Fibroblast of skin of right biceps (primary cell): ENCODE measurements around the gene SELENON.

Source experiments
- DNase-seq: peaks from one replicate; pipeline ENCODE4 v3.0.0-alpha.2; 2013

SELENON gene

DNA sequence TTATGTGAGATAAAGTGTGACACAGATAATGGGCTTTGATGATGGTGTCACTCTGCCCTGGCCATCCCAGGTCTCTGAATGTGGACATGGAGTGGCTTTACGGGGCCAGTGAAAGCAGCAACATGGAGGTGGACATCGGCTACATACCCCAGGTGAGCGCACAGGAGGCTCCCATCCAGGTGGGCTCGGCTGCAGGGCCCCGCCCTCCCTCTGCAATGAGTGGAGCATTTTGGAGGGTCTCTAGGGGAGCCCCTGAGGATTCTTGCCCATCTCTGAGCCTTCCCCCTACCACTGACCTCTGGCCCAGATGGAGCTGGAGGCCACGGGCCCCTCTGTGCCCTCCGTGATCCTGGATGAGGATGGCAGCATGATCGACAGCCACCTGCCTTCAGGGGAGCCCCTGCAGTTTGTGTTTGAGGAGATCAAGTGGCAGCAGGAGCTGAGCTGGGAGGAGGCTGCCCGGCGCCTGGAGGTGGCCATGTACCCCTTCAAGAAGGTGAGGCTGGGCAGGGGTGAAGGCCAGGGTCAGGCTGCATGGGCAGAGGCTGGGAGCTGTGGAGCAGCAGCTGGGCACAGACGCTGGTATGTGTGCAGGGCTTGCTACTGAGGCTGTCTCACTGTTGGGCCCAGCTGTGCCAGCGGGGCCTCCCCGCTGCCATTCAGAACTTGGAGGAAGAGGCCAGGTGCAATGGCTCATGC lies 11.5 kb downstream of the SELENON start:
- DNase-seq, result no peak

DNA sequence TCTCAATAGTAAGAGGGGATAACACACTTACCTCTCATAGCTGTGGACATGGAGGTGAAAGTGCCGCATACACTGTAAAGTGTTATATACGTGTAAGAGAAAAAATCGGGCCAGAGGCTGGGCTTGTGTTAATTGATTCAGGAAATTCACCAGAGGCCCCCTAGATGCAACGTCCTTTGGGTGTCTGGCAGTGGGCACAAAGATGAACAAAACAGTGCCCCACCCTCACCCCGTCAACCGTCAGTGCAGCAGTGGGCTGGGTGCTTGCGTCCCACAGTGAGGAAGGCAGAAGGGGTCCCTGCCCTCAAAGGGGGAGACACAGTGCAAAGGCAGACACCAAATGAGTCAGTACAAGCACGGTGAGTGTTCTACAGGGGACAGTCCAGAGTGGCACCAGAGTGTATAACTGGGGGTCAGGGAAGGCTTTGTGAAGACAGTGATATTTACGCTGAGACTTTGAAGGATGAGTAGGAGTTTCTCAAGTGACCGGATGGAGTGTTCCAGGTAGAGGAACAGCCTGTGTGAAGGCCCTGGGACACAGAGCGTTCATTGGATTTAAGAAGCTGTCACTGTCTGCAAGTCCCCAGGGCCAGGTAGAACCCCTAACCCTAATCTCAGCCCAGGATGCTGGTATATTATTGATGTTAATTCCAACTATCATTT lies 13.2 kb downstream of the SELENON start:
- DNase-seq, result no peak

DNA sequence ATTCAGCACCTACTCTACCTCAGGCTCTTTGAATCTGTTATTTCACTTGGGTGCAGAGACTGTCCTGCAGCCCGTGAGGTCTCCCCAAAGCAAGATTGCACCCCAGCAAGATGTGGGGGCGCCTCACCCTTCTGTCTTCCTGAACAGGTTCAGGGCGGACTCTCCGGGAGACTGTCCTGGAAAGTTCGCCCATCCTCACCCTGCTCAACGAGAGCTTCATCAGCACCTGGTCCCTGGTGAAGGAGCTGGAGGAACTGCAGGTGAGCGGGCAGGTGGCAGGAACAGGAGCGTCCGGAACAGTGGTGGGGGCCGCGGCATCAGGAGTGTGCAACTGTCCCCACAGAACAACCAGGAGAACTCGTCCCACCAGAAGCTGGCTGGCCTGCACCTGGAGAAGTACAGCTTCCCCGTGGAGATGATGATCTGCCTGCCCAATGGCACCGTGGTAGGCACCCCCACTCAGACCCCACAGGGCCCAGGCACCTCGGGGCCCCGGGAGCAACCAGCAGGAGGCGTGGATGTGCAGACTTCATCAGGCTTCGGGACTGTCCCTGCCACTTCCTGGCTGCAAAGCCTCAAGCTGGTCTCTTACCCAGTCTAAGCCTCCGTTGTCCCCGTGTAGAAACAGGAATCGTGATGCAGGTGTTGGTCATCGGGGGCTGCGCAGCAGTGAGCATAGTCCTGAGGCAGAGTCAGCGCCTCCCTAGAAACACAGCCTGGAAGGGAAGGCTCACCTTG lies 13.9 kb downstream of the SELENON start:
- no peak for DNase-seq

DNA sequence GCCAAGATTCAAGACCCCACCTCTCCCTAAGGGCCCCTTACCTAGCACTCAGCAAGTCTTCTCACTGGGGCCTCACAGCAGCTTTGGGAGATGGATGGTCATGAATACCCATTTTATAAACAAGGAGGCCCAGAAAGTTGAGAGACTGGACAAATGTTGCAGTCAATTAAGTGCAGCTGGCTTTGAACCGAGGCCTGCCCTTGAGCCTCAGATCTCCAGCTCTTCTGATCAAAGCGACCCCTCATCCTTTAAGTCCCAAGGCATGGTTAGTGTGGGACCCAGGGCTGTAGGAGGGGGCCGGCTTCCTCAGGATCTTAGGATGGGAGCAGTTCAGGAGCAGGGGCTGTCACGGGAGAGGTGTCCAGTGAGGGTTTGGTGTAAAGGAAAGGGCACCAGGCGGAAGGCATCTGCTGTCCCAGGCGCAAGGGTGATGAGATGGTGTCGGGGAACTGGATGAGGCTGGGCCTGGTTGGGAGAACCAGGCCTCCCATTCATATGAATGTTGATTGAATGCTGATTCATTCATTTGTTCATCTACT lies 14.6 kb downstream of the SELENON start:
- DNase-seq, result no peak

DNA sequence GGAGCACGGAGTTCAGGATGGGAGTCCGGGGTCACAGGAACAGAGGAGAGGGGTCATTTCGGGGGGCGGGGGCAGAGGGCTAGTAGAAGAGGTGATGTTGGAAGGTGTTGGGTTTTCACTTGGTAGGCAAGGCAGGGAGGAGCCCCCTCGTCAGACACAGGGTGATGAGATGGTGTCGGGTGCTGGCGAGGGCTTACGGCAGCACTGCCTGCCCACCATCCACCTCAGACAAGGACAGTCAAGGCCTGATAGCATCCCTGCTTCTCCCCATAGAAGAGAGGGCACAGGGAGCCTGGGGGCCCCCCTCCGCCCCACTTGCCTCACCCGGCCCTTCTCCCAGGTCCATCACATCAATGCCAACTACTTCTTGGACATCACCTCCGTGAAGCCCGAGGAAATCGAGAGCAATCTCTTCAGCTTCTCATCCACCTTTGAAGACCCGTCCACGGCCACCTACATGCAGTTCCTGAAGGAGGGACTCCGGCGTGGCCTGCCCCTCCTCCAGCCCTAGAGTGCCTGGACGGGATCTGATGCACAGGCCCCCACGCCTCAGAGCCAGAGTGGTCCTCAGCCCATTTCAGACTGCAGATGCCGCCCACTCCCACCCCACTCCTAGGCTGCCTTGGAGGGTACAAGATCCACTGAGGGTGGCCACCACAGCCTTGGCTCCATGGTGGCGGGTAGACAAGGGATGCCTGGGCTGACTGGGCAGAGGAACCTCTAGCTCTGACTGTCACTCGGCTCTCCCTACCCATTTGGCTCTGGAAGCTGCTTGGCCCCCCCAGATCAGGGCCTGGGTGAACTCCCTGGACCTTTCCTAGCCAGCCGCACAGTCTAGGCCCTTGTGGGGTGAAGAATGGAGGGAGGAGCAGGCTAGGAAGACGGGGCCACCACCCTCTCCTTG lies 15.5 kb downstream of the SELENON start:
- no peak for DNase-seq

DNA sequence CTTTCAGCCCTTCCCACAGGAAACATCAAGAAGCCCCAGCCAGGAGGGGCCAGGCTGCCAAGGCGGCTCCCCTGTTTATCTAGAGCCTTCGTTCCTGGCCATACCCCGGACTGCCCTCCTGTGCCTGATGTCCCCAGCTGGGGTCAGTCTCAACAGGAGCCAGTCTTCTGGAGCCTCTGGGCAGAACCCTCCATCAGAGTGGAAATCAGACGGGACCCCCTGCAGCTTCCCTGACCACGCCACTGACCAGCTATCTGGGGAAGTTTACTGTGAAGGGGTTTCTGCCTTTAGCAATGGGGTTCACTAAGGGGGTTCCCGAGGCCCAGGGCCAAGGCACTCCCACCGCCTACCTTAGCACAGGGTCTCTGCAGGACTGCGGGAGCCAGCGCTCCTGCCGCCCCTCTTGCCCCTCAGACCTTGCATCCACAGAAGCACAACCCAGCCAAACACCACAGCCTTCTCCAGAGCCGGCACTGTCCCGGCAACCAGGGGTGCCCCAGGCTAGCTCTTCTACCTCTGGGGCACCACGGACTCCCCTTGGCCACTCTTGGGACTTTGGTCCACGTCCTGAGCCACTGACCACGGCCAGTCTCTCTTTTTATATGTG lies 16.2 kb downstream of the SELENON start:
- DNase-seq, result no peak

DNA sequence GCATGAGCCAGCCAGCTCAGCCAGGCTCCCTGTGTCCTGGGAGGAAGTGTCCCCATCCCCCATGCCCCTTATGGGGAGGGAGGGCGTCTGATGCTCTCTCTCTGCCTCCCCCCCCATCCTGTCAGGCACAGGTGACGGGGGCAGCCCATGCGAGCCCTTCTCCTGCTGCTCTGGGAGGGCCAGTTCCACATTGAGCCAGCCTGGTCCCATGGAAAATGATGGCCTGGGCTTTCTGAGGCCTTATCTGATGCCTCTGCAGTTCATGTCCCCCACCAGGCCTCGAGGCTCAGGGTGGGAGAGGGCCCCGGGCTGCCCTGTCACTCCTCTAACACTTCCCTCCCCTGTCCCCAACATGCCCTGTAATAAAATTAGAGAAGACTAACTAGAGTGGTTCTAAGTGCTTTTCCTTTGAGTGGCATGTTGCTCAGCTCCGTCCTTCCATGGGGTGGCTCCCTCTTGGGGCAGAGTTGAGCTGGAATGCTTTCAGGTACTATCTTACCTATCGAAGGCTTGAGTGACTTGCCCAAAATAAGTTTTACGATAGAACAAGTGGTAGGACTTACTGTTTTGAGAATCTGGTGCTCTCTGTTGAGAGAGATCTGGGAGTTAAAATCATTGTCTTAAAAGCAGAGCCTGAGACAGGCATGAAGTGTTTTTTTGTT lies 18.0 kb downstream of the SELENON start:
- no peak for DNase-seq

DNA sequence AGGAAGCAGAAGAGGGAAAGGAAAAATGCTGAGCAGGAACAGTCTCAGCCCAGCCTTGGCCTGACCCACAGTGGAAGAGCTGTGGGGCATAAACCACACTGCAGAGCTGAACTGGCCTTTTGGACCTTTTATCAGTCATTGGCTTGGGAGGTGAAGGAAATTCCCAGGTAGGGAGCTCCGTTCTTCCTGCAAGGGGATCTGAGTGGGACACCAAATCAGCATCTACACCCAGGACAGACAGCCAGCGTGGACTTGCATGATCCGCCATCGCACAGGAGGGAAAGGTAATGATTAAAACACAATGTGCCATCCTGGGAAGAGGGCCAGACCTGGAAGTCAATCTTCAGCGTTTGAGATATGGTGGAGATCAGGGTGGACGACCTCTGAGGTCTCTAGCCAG lies 18.6 kb downstream of the SELENON start:
- DNase-seq, result no peak

DNA sequence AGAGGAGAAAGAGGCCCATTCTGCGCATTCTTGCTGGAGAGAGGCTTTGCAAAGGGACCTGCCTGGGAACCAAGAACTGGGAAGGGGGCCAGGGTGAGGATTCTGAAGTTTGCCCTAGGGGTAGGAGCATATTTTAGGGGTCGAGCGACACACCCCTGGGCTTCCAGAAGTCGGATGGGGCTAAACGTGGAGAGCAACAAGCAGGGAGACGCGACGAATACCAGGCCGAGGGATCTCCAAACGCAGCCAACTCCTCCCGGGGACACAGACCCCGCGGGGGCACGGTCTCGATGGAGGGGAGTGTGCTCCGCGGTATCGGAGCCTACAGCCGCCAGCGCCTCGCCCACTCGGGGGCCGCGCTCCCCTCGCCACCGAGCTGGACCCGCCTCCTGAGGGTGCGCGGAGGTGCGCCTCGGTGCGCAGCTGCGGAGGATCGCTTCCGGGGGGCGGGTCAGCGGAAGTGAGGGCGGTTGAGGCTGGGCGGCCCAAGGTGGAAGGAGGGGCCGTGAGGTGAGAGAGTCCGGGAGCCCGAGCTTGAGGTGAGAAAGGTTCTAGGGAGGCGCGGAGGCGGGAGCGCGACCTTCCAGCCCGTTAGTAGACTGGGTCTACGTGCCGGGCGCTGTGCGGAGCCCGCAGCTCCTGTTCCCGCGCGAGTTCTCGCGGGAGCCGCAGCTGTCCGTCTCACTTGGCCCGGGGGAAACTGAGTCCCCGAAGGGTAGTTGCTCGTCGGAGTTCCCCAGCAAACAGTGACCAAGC lies 19.7 kb downstream of the SELENON start, which contains the start of gene MTFR1L:
Gene MTFR1L, plus strand, starts transcription at position 464 of the 756 bp plus-strand sequence. CDS start 3,151 bp downstream, outside the sequence.
- peak; percentile 72 for DNase-seq

DNA sequence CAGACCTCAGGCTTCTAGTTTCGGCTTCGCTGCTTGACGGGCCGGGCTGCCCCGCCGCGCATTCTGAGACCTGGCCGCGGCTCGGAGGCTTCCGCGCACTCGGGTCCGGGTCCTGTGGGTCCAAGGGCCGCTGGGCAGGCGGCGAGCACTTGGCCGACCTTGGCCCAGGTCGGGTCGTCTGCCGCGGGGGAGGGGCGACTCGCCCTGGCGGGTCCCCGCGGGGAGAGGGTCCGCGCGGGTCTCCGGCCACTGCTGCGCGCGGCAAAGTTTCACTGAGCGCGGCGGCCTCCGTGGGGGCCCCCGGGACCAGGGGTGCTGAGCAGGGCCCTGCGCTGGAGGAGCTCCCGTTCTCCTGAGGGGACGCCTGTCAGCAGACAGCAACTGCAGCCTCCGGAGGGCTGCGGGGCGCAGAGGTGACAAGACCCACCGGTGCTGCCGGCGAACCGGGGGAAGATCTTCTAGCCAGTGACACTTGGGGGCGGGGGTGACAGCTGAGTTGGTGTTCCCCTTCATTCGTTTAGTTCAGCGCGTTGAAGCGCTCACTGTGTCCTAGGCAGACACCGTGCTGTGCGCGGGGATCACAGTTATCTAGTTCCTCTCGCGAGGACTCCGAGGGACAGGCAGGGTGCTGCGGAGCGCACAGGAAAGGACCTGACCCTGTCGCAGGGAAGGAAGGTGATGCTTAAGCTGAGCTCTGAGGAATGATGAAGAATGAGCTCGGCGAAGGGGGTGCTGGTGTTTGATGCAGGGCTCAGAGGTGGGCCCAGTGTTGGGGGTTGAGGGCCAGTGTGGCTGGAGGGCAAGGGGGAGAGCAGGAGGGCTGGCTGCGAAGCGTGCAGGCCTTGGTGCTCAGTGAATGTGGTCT lies 20.5 kb downstream of the SELENON start:
- peak; percentile 64 for DNase-seq

DNA sequence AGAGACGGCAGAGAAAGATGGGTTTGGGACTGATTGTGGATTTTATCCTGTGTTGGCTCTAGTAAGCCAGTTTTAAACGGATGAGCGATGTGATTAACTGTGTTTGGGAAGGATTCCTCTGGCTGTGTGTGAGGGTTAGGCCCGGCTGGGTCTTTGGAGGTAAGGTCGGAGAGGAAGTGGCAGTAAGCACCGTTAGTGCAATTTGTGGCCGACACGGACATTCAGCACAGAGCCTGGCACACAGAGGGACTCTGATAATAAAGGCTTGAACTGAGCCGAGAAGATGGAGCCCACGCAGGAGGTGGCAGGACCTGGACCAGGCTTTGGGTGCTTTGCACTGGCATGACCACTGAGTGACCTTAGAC lies 21.1 kb downstream of the SELENON start:
- DNase-seq, result no peak

DNA sequence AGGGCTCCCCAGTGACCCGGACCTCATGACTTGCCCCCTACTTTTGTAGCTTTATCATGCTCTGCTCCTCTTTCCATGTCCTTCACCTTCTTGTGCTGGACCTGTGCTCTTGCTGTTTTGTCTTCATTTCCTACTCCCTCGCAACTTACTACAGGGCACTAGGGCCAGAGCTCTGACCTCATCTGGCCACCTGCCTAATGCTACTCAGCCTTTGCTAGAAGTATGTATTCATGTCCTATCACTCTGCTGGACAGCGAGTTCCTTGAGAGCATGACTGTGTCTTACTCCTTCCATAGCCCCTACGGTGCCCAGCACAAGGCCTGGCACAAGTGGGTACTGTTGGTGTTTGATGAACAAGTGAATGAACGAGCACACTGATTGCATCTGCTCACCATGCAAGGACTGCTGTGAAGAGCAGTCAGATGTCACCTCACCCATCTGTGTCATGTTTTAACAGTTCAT lies 21.7 kb downstream of the SELENON start:
- no peak for DNase-seq

DNA sequence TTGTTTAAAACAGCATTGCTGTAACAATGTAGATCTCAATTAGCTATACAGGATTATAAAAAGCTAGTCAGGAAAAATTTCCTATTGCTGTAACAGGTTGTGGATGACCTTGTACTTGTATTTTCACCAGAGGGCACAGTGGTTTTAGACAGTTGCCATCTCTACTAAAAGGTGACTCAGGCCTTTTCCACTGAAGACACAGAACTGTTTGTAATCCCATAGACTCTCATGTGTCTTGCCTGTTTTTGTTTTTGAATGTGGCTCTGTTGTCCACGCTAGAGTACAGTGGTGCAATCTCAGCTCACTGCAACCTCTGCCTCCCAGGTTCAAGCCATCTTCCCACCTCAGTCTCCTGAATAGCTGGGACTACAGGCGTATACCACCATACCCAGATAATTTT lies 25.6 kb downstream of the SELENON start:
- no peak for DNase-seq

DNA sequence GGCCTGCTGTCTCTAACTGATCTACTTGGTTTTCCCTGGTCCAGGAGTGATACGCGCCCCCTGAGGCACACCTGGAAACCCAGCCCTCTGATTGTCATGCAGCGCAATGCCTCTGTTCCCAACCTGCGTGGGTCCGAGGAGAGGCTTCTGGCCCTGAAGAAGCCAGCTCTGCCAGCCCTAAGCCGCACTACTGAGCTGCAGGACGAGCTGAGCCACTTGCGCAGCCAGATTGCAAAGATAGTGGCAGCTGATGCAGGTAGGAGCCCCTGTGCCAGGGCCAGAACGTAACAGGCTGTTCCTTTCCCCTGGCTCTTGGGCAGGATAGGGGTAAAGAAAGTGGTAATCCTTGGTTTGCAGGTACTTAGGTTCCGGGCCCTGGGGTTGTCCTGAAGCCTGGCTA lies 26.6 kb downstream of the SELENON start:
- no peak for DNase-seq

DNA sequence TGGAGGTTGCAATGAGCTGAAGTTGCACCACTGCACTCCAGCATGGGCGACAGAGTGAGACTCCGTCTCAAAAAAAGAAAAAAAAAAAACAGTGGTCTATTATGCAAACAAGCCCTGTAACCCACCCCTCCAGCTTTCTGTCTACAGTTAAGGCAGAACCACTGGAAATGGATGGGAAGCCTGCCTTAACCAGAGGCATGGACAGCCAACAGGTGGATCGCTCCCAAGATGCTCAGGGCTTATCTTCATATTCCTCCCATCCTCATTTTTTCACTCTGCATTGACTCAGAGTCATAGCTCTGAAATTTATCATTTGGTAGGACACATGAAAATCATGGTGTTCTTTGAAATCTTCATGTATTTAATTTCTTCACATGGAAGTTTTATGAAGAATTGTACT lies 28.5 kb downstream of the SELENON start:
- no peak for DNase-seq

DNA sequence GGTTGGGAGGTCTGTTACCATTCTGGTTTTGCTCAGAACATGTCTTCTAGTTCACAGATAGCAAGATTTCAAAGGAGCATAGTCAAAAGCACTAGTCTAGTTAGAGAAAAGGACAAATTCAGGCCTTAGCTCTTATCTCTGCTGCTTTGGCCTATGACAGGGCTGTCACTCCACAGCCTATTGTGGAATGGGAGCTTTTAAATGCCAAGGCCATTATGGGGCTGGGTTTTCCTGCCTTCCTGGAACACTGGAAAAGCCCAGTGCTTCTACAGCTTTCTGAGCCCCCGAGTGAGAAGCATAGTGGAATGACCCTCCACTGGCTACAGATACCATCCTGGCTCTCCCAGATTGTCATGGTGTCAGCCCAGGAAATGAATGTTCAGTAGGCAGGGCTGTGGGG lies 29.1 kb downstream of the SELENON start:
- no peak for DNase-seq

DNA sequence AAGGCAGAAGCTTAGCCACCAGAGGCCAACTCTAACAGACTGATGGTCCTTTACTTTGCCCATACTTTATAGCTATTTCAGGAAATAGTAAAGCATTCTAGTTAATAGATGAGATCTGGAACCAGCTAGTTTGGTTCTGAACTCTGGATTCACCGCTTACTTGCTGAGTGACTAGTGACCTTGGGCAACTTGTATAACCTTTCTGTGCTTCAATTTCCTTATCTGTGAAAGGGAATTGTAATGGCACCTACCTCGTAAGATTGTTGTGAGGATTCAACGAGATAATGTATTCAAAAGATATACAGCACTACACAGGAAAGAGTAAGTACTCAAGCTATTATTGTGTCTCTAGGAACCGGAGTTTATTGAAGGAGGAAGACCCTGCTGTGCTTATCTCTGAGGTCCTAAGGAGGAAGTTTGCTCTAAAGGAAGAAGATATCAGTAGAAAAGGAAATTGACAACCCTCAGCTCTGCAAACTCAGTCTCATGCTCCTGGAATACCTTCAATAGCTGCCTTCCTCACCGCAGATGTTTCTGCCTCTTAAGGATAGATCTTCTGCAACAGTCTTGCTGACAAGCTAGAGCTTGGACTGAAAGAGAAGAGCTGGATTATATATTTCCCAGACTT lies 31.7 kb downstream of the SELENON start:
- DNase-seq, result no peak

DNA sequence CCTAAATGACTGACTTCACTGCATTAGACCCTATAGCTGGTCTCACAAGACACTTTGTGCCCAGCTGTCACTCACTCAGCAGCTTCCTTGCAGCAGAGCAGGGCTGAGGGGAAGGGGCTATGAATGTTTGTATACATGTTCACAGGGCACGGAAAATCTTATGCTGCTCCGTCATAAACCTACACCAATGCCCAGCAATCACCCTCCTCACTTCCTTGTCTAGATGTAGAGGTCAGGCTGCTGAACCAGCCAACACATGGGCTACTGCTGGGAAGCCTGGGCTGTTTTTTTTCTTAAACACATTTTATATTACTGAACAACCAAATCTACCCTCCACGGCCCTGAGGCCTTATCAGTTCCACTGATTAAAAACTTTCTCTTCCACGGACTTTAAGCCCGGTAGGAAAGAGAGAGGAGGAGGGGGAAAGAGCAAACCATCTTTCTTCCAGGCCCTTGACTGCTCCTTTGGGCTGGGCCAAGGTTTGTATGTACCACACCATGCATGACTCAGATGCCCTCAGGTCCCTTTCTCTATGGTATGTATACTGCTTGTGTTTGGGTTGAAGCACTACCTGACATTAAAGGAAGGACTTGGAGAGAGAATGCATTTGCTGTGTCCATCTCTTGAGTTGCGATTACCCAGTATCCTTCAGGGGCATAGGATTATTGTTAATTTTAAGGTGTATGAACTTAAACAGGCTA lies 32.5 kb downstream of the SELENON start:
- DNase-seq, result no peak

DNA sequence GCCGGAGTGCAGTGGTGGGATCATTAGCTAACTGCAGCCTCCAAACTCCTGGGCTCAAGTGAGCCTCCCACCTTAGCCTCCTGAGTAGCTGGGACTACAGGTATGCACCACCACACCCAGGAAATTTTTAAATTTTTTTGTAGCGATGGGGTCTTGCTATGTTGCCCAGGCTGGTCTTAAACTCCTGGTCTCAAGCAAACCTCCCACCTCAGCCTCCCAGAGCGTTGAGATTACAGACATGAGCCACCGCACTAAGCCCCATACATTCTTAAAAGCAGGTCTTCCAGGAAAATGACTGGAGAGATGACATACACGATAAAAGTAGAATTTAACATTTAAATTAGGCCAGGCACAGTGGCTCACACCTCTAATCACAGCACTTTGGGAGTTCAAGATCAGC lies 33.2 kb downstream of the SELENON start:
- DNase-seq, result no peak
